HT-29 (cell line): ENCODE results near the gene SLF2. TPM values are rescaled to one million over a fixed set of nuclear protein-coding genes. Genes with fewer than 3 reads are reported as not detected.

Experiments
- DNase-seq: peaks from one replicate; pipeline ENCODE4 v3.0.0-alpha.2; 2015; ENCODE audit warnings: low spot score
- total RNA-seq: library from RNA; depleted of rRNA; stranded (reverse); fragments of >200 nt; shearing (Covaris generic); gene quantifications from 2 replicates; pipeline ENCODE4 v1.2.3, GENCODE V29; 2014

The SLF2 gene
- total RNA-seq, 1 experiment from 2014 or later = 15.7 TPM

GRCh38 chr10:100897976-100898375 is 14.8 kb upstream of the SLF2 start:
- no peak for DNase-seq

GRCh38 chr10:100899171-100899570 is 13.6 kb upstream of the SLF2 start:
- DNase-seq = no peak

DNA sequence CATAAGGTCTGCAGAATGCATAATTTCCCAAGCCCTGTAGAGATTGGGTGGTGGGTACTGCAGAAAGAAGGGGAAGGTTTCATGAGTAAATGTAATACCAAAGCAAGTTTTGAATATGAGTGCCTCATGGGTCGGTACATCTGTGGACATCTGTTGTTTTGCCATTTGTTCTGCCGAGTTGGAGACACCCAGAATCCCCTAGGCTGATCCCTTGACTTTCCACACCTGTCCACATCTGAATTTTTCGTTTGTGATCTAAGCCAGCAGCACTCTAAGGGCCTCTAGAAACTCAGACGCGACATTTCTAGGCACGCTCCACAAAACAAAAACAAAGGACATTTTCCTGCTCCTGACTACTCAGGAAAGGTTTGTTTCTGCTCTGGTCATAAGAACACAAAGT is 11.7 kb upstream of the SLF2 start:
- no peak for DNase-seq

DNA sequence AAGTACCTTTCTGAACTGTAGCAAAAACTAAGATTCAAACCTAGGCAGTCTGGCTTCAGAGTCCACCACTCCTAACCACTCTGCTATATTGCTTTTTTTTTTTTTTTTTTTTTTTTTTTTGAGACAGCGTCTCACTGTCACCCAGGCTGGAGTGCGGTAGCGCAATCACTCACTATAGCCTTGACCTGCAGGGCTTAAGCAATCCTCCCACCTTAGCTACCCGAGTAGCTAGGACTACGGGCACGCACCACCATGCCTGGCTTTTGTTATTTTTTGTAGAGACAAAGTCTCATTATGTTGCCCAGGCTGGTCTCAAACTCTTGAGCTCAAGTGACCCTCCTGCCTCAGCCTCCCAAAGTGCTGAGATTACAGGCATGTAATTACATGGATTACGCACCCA is 10.1 kb upstream of the SLF2 start:
- no peak for DNase-seq

GRCh38 chr10:100904917-100905316 is 7.8 kb upstream of the SLF2 start:
- DNase-seq = no peak

DNA sequence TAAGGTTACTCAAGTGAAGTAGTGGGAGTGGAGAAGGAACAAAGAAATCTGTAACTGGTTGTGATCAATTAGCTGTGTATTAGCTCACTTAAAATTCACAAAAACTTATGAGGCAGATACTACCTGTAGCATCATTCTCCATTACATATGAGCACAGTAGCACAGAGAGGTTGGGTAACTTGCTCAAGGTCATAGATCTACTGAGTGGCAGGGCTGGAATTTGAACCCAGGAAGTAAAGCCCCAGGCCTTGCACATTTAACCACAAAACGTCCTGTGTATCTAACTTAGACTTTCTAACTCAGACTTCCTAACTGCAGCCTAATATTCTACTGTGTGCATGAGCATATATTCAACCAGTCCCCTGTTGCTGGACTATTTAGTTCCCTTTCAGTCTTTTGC is 5.6 kb upstream of the SLF2 start:
- no peak for DNase-seq

DNA sequence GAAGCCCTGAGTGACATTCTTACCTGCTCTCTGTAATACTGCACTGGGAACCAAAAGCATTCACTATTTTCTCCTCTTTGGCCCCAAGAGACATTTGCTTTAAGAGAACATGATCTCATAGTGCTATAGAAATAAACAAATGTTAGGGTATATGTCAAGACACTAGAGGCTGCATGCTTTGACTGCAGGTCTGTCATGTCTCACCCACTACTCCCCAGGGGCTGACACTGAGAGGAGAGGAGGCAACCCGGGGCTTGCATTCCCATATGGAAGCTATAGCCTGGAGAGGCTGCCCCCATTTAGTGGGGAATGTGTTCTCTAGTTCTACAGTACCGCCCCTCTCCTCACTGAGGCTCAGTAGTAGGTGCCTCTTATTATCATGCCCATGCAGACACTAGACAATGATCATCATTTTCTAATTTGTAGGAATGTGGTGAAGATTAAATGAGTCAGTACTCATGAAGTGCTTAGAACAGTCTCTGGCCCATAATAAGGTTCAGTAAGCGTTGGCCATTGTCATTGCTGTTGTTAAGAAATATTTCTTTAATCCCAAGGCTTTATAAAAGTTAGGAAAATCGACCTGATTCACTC is 4.9 kb upstream of the SLF2 start:
- DNase-seq = no peak

GRCh38 chr10:100908378-100908777 is 4.4 kb upstream of the SLF2 start:
- DNase-seq = no peak

DNA sequence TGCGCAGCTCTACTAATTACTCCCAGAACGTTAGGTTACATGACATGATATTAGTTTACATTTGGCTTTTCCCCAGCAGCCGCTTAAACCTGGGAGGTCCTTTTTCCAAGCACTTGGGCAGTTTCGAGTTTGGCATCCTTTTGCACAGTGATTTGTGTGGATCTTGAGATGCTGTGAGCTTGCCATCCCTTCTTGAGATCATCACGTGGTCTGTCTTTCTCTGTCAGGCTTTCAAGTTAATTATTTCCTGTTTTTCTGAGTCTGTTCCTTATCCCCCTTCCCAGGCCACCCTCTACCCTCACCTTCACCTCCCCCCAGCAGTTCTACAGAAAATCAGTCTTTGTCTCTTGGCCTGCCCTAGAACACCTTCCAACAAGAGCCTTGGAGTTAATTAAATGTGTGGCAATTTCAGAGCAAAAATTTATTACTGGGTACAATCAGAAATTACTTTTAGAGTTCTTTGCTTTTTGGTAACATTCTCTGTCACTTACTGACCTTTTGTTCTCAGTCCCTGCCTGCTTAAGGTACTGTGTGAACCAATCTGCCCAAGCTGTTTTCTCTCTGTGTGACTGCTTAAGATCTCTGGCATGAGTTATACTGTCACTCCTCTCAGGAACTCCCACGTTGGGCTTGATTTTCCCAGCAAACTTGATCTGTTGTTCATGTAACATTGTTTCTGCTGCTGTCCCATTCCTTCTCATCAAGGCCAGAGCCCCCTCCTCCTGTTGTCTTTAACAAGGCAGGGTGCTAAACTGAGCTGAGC is 3.1 kb upstream of the SLF2 start:
- no peak for DNase-seq

DNA sequence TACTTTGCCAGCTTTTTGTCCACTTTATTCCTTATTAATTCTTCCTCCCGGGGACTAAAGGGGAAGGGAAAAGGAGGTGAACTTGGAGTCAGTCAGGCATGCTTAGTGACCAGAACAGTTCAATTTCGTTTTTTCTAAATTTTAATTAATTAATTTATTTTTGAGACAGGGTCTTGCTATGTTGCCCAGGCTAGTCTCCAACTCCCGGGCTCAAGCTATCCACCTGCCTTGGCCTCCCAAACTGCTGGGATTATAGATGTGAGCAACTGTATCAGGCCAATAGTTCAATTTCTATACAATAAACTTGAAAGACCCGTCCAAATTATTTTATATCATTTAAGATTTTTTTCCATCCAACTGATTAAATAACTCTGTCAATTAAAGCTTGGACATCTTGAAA is 1.3 kb upstream of the SLF2 start:
- DNase-seq = no peak

DNA sequence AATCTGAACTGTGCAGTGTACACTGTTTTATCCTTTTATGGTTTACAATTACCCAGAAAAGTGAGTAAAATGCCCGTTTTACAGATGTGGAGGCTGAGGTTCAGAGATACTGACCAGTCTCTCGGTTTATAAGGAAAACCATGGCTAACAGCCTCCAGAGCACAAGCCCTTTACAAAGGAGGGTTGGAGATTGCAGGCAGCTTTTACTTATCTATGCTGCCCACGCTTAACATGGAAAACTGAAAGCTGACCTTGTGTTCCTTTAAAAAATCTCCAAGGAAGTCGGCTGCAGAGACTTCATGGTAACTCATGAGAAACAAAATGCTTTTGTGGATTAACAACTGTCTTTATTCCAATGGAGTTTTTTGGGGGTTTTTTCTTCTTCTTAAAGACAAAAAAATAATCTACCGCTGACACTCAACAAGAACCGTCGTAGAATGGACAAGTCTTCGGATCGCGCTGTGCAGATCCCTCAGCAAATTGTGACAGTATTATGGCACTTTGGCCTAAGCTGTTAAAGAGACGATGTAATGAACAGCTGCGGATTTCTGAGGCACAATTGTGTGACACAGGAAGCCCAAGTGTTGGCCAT is 654 bp upstream of the SLF2 start:
- DNase-seq = no peak

DNA sequence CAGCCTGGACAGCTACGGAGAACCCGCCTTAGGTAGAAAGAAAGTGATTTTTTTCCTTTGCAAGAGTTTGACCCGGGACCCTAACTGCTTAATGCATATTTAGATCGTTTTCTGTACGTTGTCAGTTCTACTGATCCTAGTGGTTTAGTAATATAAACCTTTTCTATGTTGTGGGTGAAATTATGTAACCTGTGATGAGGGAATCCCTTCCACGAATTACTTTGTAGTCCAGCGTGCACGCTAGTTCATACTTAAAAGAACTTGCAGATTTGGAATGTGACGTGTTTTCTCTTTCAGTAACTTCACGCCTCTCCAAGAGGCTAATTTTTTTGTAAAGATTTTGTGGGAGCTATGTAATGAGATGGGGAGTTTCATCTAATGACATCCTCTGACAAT is 705 bp downstream of the SLF2 start:
- DNase-seq = no peak

DNA sequence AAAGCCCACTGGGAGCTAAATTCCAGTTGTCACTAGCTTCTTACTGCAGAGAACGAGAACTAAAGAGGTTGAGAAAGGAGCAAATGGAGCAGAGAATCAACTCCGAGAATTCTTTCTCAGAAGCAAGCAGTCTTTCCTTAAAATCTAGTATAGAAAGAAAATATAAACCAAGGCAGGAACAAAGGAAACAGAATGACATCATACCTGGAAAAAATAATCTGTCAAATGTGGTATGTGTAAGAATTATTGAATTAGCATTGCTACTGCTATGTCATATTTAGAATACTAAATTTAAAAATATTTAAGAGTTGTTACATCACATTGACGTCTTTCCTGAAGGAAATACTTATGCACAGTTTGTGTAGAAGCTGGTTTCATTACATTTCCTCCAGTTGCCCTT is 4.3 kb downstream of the SLF2 start:
- no peak for DNase-seq

- DNase-seq = no peak
These were observed 10.8 kb downstream of the SLF2 start for GRCh38 chr10:100923580-100923979.

- DNase-seq = no peak
These were observed 14.5 kb downstream of the SLF2 start for GRCh38 chr10:100927266-100927665.

DNA sequence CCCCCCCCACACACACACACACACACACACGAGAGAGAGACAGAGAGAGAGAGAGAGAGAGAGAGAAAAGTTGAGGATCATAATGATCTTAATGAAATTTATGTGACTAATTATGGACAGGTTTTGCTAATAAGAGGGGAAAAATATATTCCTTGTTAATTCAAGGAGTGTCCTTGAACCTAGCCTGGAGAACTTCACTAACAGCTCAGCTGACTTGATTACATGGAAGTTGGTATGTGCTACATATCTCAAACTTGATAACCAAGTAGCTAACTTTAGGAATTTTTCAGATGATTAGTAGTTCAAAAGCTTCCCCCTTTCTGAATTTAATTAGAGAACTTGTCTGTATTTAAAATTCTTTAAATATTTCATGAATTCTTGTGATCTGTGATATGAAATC is 15.3 kb downstream of the SLF2 start:
- DNase-seq = no peak

- peak; percentile 12 for DNase-seq
These were observed 17.6 kb downstream of the SLF2 start for GRCh38 chr10:100930368-100930767.

DNA sequence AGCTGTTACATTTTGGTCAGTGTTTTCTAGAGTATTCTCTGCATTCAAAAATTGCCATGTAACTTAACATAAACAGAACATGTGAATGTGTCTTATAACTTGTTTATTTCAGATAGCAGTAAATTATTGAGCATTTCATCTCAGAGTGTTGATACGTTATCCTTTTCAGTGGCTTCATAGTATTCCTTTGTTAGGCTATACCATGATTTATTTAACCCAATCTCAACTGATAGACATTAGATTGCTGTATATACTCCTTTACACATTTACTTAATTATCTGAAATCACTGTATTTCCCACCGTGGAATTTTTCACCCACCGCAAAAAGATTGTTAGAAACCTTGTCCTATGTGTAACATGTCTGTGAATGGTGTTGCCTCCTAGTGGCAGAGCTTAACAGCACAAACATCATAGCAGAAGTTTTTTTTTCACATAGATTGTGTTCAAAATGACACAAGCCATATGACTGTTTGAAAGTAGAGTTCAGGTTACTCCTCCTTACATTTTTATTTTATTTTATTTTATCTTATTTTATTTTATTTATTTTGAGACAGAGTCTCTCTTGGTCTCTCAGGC is 21.4 kb downstream of the SLF2 start:
- DNase-seq = peak; percentile 26

DNA sequence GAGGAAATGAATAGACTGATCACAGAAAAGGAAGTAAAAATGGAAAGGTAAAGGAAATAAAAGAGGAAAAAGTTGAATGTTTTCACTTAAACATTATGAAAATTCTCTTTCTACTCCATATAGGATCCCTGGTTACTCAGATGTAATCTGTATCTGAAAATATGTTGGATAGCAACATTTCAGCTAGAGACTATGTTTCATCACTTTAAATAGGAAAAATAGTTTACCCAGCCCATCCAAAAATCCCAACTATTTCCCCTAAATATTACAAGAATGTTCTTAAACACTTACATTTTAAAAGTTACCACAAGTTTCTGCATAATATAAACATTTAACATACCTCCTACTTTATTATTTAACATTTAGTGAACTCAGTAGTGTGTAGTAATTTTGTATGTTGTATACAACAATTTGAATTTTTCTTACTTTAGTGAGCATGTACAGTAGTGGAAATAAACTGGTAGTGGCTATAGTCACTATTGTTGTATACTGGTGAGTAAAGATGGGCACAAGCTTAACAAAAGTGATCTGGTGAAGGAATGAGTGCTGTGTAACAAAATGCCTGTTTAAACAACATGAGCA is 27.1 kb downstream of the SLF2 start:
- no peak for DNase-seq

DNA sequence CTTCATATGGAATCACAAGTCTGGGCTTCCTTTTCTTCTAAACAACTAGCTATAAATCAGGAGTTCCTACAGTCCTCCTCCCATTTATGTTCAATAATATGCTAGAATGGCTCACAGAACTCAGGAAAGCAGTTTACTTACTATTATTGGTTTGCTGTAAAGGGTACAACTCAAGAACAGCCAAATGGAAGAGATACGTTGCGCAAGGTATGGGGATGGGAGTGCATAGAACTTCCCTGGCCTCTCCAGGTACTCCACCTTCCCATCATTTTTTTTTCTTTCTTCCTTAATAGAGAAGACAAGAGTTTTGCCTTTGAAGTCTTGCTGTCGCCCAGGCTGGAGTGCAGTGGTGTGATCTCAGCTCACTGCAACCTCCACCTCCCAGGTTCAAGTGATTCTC is 29.5 kb downstream of the SLF2 start:
- DNase-seq = no peak

DNA sequence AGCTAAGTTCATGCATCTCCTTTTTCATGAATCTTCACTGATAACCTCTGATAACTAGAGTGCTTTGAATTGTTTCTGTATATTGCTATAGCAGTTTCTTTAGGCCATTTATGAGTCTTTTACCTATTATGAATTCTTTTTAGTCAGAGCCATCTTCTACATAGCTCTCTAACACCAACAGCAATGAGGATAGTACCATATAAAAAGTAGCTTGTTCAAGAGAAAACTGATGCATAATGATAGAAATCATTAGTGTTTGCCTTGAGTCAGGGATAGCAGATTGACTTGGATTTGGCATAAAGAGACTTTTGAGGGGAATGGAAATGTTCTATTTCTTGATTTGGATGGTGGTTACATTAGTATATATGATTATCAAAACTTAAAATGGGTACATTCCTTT is 30.7 kb downstream of the SLF2 start:
- no peak for DNase-seq

- DNase-seq = no peak
These were observed 33.0 kb downstream of the SLF2 start for GRCh38 chr10:100945754-100946153.

DNA sequence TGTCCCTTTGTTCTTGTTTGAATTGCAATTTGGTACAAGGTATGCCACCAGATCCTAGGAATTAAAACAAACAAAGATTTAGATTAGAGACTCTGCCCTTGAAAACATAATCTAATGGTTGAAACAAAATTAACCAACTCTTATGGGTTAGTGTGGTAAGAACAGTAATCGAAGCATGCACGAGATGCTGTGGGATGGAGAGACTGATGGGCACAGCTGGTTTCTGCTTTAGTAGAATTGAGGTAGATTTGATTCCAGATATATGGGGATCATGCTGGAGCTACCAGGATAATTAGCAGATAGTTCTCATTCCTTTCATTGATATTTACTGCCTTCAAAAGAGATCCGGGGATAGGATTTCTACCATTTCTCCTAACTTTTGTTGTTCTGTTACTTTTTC is 36.2 kb downstream of the SLF2 start:
- no peak for DNase-seq
